HepG2 (cell line): Measurements from ENCODE around the gene SLC22A23. TPM values are rescaled to one million over a fixed set of nuclear protein-coding genes. Genes with fewer than 3 reads are reported as not detected.
A peak's percentile ranks its signal among the peaks of the same experiment; 100 is the strongest.

Experiments used
- E2F5 ChIP-seq: sonication (generic); formaldehyde crosslinking; conservative IDR thresholded peaks from 2 replicates; pipeline ENCODE4 v1.4.0; 2020; ENCODE audit warnings: missing genetic modification reagents
- FOSL1 ChIP-seq: sonication (generic); formaldehyde crosslinking; IDR thresholded peaks from 2 replicates; pipeline ENCODE4 v1.9.0; 2021; ENCODE audit warnings: missing genetic modification reagents, borderline replicate concordance
- IRF1 ChIP-seq: sonication (generic); formaldehyde crosslinking; IDR thresholded peaks from 2 replicates; pipeline ENCODE4 v1.4.0; 2020; ENCODE audit warnings: low read depth, mild to moderate bottlenecking, missing genetic modification reagents
- KDM5A ChIP-seq: fragments of 200-600 bp; sonication (generic); IDR thresholded peaks from 2 replicates; pipeline ENCODE4 v1.7.0; 2018; ENCODE audit warnings: antibody characterized with exemption, mild to moderate bottlenecking, low read length, borderline replicate concordance
- PATZ1 ChIP-seq: sonication (generic); formaldehyde crosslinking; IDR thresholded peaks from 2 replicates; pipeline ENCODE4 v1.4.0; 2020; ENCODE audit warnings: missing genetic modification reagents
- PRMT3 ChIP-seq: sonication (generic); formaldehyde crosslinking; IDR thresholded peaks from 2 replicates; pipeline ENCODE4 v1.8.1; 2022; ENCODE audit warnings: low read depth, mild to moderate bottlenecking, moderate library complexity, missing genetic modification reagents, borderline replicate concordance
- REL ChIP-seq: sonication (generic); formaldehyde crosslinking; conservative IDR thresholded peaks from 2 replicates; pipeline ENCODE4 v1.8.0; 2022; ENCODE audit warnings: mild to moderate bottlenecking, missing genetic modification reagents, moderate library complexity
- SAFB2 ChIP-seq: sonication (generic); formaldehyde crosslinking; IDR thresholded peaks from 2 replicates; pipeline ENCODE4 v1.5.1; 2020; ENCODE audit warnings: missing genetic modification reagents, low read depth, mild to moderate bottlenecking, borderline replicate concordance
- SKIL ChIP-seq: sonication (generic); formaldehyde crosslinking; IDR thresholded peaks from 2 replicates; pipeline ENCODE4 v1.8.0; 2022; ENCODE audit warnings: missing genetic modification reagents, mild to moderate bottlenecking, moderate library complexity, borderline replicate concordance
- SOX5 ChIP-seq: IDR thresholded peaks from 2 replicates; pipeline ENCODE4 v1.6.1; 2016; ENCODE audit warnings: borderline replicate concordance
- ZFP82 ChIP-seq: sonication (generic); formaldehyde crosslinking; IDR thresholded peaks from 2 replicates; pipeline ENCODE4 v1.5.1; 2020; ENCODE audit warnings: mild to moderate bottlenecking, missing genetic modification reagents, borderline replicate concordance
- ZNF431 ChIP-seq: sonication (generic); formaldehyde crosslinking; IDR thresholded peaks from 2 replicates; pipeline ENCODE4 v1.9.0; 2022; ENCODE audit warnings: missing genetic modification reagents, low read depth, mild to moderate bottlenecking, borderline replicate concordance
- ZNF609 ChIP-seq: sonication (generic); formaldehyde crosslinking; IDR thresholded peaks from 2 replicates; pipeline ENCODE4 v1.4.0; 2020; ENCODE audit warnings: mild to moderate bottlenecking, missing genetic modification reagents, borderline replicate concordance
- ZNF75D ChIP-seq: sonication (generic); formaldehyde crosslinking; IDR thresholded peaks from 2 replicates; pipeline ENCODE4 v1.8.1; 2023; ENCODE audit warnings: missing genetic modification reagents, mild to moderate bottlenecking, borderline replicate concordance
- polyA plus RNA-seq, 8 experiments: library from polyadenylated mRNA; depleted of rRNA in 3 of 8; stranded (reverse) in 7 of 8; unstranded in 1 of 8; fragments of >200 nt; fragmentation: Illumina TruSeq in 4 of 8; extraction: Trizol in 4 of 8; gene quantifications; 2 replicates each; pipeline versions ENCODE4 v1.2.1 to v1.2.3, GENCODE V29; 2011 to 2016; ENCODE audit warnings: low read depth in 4 of 8, missing spikeins in 1 of 8, mixed read lengths in 1 of 8; ENCODE audit not compliant: insufficient read depth in 1 of 8
- total RNA-seq, 5 experiments: library from RNA; depleted of rRNA; stranded (reverse); fragments of >200 nt; fragmentation: Illumina TruSeq; extraction: Trizol; gene quantifications; 2 replicates each; pipeline ENCODE4 v1.2.3, GENCODE V29; 2016; ENCODE audit warnings: low read depth in 1 of 5

Gene SLC22A23
- total and polyA plus RNA-seq, 2 of the 13 experiments (the other 11 are each of a cell fraction or from before 2014, with no cell fraction given) = 11.8 to 17.5 TPM

GRCh38 chr6:3380344-3381232, 76.3 kb downstream of the SLC22A23 start (continued):
- TF ChIP-seq SKIL (CRISPR knock-in tag) (peak; percentile 56; the same call in 1 of the 2 replicates), ZNF75D (CRISPR knock-in tag) (no peak), IRF1 (CRISPR knock-in tag) (no peak), SAFB2 (CRISPR knock-in tag) (no peak), KDM5A (no peak), REL (CRISPR knock-in tag) (no peak), ZNF431 (CRISPR knock-in tag) (peak; percentile 60; the same call in 1 of the 2 replicates), PATZ1 (peak; percentile 64), ZFP82 (no peak), FOSL1 (CRISPR knock-in tag) (no peak), SOX5 (CRISPR knock-in tag) (peak; percentile 88), ZNF609 (CRISPR knock-in tag) (peak; percentile 81), PRMT3 (no peak), E2F5 (no peak)
